H9 (cell line): ENCODE measurements around the gene FHOD3. TPM values are rescaled to one million over a fixed set of nuclear protein-coding genes. Genes with fewer than 3 reads are reported as not detected.

Experiments used
- DNase-seq: peaks from one replicate; pipeline ENCODE4 v3.0.0-alpha.2; 2017
- H2AFZ ChIP-seq: one replicate; pipeline ENCODE4 v1.6.1; 2013; ENCODE audit warnings: mild to moderate bottlenecking, low read length, control low read depth, moderate library complexity
- H2AK5ac ChIP-seq: 2 replicates; pipeline ENCODE4 v1.6.1; 2013; ENCODE audit warnings: low read length, control low read depth, mixed read lengths; ENCODE audit not compliant: insufficient read length
- H2BK120ac ChIP-seq: one replicate; pipeline ENCODE4 v1.6.1; 2013; ENCODE audit warnings: low read depth, mild to moderate bottlenecking, low read length, control low read depth, inconsistent platforms; ENCODE audit not compliant: poor library complexity, severe bottlenecking
- H2BK12ac ChIP-seq: 2 replicates; pipeline ENCODE4 v1.6.1; 2013; ENCODE audit warnings: low read length, control low read depth, mixed read lengths, low read depth; ENCODE audit not compliant: insufficient read length
- H2BK15ac ChIP-seq: 2 replicates; pipeline ENCODE4 v1.6.1; 2013; ENCODE audit warnings: low read depth, low read length, control low read depth
- H2BK20ac ChIP-seq: one replicate; pipeline ENCODE4 v1.6.1; 2013; ENCODE audit warnings: low read depth, mild to moderate bottlenecking, low read length, control low read depth, inconsistent platforms; ENCODE audit not compliant: poor library complexity, severe bottlenecking
- H2BK5ac ChIP-seq: 2 replicates; pipeline ENCODE4 v1.6.1; 2013; ENCODE audit warnings: low read length, control low read depth, mixed read lengths; ENCODE audit not compliant: insufficient read length
- H3K14ac ChIP-seq: 2 replicates; pipeline ENCODE4 v1.6.1; 2013; ENCODE audit warnings: low read length, control low read depth; ENCODE audit not compliant: insufficient read depth
- H3K18ac ChIP-seq: 2 replicates; pipeline ENCODE4 v1.6.1; 2013; ENCODE audit warnings: low read depth, mild to moderate bottlenecking, mixed read lengths, low read length, control low read depth; ENCODE audit not compliant: insufficient read length
- H3K23ac ChIP-seq: 2 replicates; pipeline ENCODE4 v1.6.1; 2013; ENCODE audit warnings: low read length, control low read depth, mixed read lengths, low read depth; ENCODE audit not compliant: insufficient read length
- H3K23me2 ChIP-seq: 2 replicates; pipeline ENCODE4 v1.6.1; 2013; ENCODE audit warnings: low read depth, mild to moderate bottlenecking, mixed read lengths, low read length, control low read depth; ENCODE audit not compliant: insufficient read length, poor library complexity, severe bottlenecking
- H3K27ac ChIP-seq: 2 replicates; pipeline ENCODE4 v1.5.1; 2013; ENCODE audit warnings: low read length, control low read depth, mixed read lengths, low read depth; ENCODE audit not compliant: insufficient read length
- H3K27me3 ChIP-seq: 2 replicates; pipeline ENCODE4 v1.6.1; 2013; ENCODE audit warnings: low read length, control low read depth, inconsistent platforms; ENCODE audit not compliant: insufficient read depth
- H3K4ac ChIP-seq: 2 replicates; pipeline ENCODE4 v1.6.1; 2013; ENCODE audit warnings: low read depth, mild to moderate bottlenecking, control low read depth, inconsistent platforms, low read length, moderate library complexity
- H3K4me1 ChIP-seq: 2 replicates; pipeline ENCODE4 v1.6.1; 2013; ENCODE audit warnings: low read length, control low read depth, inconsistent platforms; ENCODE audit not compliant: insufficient read depth
- H3K4me2 ChIP-seq: 2 replicates; pipeline ENCODE4 v1.6.1; 2013; ENCODE audit warnings: low read length, control low read depth, mixed read lengths; ENCODE audit not compliant: insufficient read length, insufficient read depth
- H3K56ac ChIP-seq: 2 replicates; pipeline ENCODE4 v1.6.1; 2013; ENCODE audit warnings: low read depth, mild to moderate bottlenecking, mixed read lengths, low read length, control low read depth; ENCODE audit not compliant: insufficient read length
- H3K79me1 ChIP-seq: 2 replicates; pipeline ENCODE4 v1.6.1; 2013; ENCODE audit warnings: low read depth, mild to moderate bottlenecking, moderate library complexity, low read length, control low read depth, inconsistent platforms; ENCODE audit not compliant: insufficient read depth, poor library complexity, severe bottlenecking
- H3K79me2 ChIP-seq: 2 replicates; pipeline ENCODE4 v1.6.1; 2013; ENCODE audit warnings: low read length, control low read depth, inconsistent platforms; ENCODE audit not compliant: insufficient read depth
- H3K9ac ChIP-seq: 2 replicates; pipeline ENCODE4 v1.6.1; 2013; ENCODE audit warnings: low read length, control low read depth, mixed read lengths; ENCODE audit not compliant: insufficient read length; ENCODE audit errors: extremely low read depth
- H3K9me3 ChIP-seq: one replicate; pipeline ENCODE4 v1.6.1; 2013; ENCODE audit warnings: low read depth, low read length, inconsistent platforms; ENCODE audit not compliant: control insufficient read depth
- H3T11ph ChIP-seq: one replicate; pipeline ENCODE4 v1.6.1; 2013; ENCODE audit warnings: mild to moderate bottlenecking, low read length, control low read depth, inconsistent platforms
- H4K20me1 ChIP-seq: one replicate; pipeline ENCODE4 v1.6.1; 2013; ENCODE audit not compliant: control insufficient read depth, insufficient read length, insufficient read depth
- H4K5ac ChIP-seq: 2 replicates; pipeline ENCODE4 v1.6.1; 2013; ENCODE audit warnings: low read depth, mild to moderate bottlenecking, mixed read lengths, low read length, control low read depth; ENCODE audit not compliant: insufficient read length
- H4K8ac ChIP-seq: replicated peaks from 2 replicates; pipeline ENCODE4 v1.6.1; 2013; ENCODE audit warnings: low read length, control low read depth, mixed read lengths, low read depth; ENCODE audit not compliant: insufficient read length
- H4K91ac ChIP-seq: 2 replicates; pipeline ENCODE4 v1.6.1; 2013; ENCODE audit warnings: low read depth, mild to moderate bottlenecking, moderate library complexity, mixed read lengths, low read length, control low read depth; ENCODE audit not compliant: insufficient read length
- H3K27ac Mint-ChIP-seq, 3 experiments: 2 replicates in 2 of 3; 3 replicates in 1 of 3; pipeline ENCODE4 v1.8.0; 2020 to 2021; ENCODE audit warnings: mixed read lengths in 3 of 3, mild to moderate bottlenecking in 1 of 3, moderate library complexity in 1 of 3
- H3K27me3 Mint-ChIP-seq: 2 replicates; pipeline ENCODE4 v1.8.0; 2021; ENCODE audit warnings: low read depth, mild to moderate bottlenecking, moderate library complexity, mixed read lengths
- H3K36me3 Mint-ChIP-seq, 3 experiments: 2 replicates in 2 of 3; 3 replicates in 1 of 3; pipeline ENCODE4 v1.8.0; 2020 to 2021; ENCODE audit warnings: low read depth in 3 of 3, mixed read lengths in 3 of 3; ENCODE audit not compliant: insufficient read depth in 1 of 3
- H3K4me1 Mint-ChIP-seq, 2 experiments: 2 replicates each; pipeline ENCODE4 v1.8.0; 2020; ENCODE audit warnings: mixed read lengths in 2 of 2
- H3K4me3 Mint-ChIP-seq, 2 experiments: 2 replicates in 1 of 2; 3 replicates in 1 of 2; pipeline ENCODE4 v1.8.0; 2020 to 2021; ENCODE audit warnings: mild to moderate bottlenecking in 2 of 2, mixed read lengths in 2 of 2, moderate library complexity in 1 of 2
- H3K9me3 Mint-ChIP-seq, 2 experiments: 2 replicates in 1 of 2; 3 replicates in 1 of 2; pipeline ENCODE4 v1.8.0; 2020; ENCODE audit warnings: mild to moderate bottlenecking in 2 of 2, mixed read lengths in 2 of 2, moderate library complexity in 1 of 2
- WGBS: extraction: QIAGEN DNeasy Blood & Tissue Kit; methylation state at CpG from one replicate; pipeline ENCODE4 v1.1.7; 2013; ENCODE audit warnings: missing lambda C conversion rate, low lambda C conversion rate, mixed read lengths; ENCODE audit not compliant: insufficient read length; ENCODE audit errors: extremely low coverage; 5-methylcytosine and 5-hydroxymethylcytosine counted together
- total RNA-seq: library from RNA; stranded (reverse); gene quantifications from 2 replicates; pipeline ENCODE4 v1.2.1, GENCODE V29; 2021
- TF ChIP-seq, protein P1 (sequence below): fragments of 200-600 bp; sonication (generic); conservative IDR thresholded peaks from 3 replicates; pipeline ENCODE4 v1.8.0; 2021; ENCODE audit warnings: antibody characterized with exemption, mild to moderate bottlenecking

Gene FHOD3
- total RNA-seq, 1 experiment from 2014 or later, result 8.0 TPM

DNA sequence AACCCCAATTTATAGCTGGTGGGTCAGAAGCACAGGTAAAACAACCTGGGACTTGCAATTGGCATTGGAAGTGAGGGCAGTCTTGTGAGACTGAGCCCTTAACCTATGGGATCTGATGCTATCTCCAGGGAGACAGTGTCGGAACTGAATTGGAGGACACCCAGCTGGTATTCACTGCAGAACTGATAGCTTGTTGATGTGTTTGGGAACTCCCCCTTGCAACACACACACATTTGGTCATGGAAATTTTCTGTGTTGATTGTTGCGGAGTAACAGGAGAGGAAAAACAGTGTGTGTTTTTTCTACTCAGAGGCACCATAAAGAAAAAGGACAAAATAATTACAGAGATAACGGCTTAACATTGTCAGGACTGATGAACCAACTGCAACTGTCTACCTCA lies 515.2 kb downstream of the FHOD3 start:
- Histone ChIP-seq H2AFZ (no peak overlapping the region), H3K27ac (no peak overlapping the region), H4K5ac (no peak overlapping the region), H3K23me2 (no peaks in the 10 kb centered on the region), H3K4me2 (no peak overlapping the region), H2AK5ac (no peak overlapping the region), H2BK120ac (no peak overlapping the region), H3K4me1 (no peaks in the 10 kb centered on the region), H2BK20ac (no peak overlapping the region), H3K27me3 (no peaks in the 10 kb centered on the region), H2BK15ac (no peak overlapping the region), H3K14ac (no peak overlapping the region), H3K9me3 (no peaks in the 10 kb centered on the region), H3K23ac (no peak overlapping the region), H3K4ac (no peak overlapping the region), H3K79me1 (no peaks in the 10 kb centered on the region), H3K9ac (no peak overlapping the region), H4K8ac (no peak overlapping the region), H3K18ac (no peak overlapping the region), H4K91ac (no peak overlapping the region), H2BK5ac (no peak overlapping the region), H2BK12ac (no peak overlapping the region), H3K56ac (no peak overlapping the region), H3K79me2 (no peaks in the 10 kb centered on the region), H3T11ph (no peak overlapping the region), H4K20me1 (no peaks in the 10 kb centered on the region)
- H3K4me3 Mint-ChIP-seq, result no peak overlapping the region
- no CpG with 5 or more reads among the region's 3 CpGs for WGBS
- no peak for DNase-seq
- H3K36me3 Mint-ChIP-seq, result peaks cover 12 to 57% (median 49%) of the 10 kb centered on the region in 3 experiments; a peak in 6 of 7 replicates
- peaks cover 0 to 10% of the 10 kb centered on the region in 2 experiments; a peak in 2 of 4 replicates for H3K4me1 Mint-ChIP-seq
- H3K27me3 Mint-ChIP-seq, result no peaks in the 10 kb centered on the region
- TF ChIP-seq, protein P1, sequence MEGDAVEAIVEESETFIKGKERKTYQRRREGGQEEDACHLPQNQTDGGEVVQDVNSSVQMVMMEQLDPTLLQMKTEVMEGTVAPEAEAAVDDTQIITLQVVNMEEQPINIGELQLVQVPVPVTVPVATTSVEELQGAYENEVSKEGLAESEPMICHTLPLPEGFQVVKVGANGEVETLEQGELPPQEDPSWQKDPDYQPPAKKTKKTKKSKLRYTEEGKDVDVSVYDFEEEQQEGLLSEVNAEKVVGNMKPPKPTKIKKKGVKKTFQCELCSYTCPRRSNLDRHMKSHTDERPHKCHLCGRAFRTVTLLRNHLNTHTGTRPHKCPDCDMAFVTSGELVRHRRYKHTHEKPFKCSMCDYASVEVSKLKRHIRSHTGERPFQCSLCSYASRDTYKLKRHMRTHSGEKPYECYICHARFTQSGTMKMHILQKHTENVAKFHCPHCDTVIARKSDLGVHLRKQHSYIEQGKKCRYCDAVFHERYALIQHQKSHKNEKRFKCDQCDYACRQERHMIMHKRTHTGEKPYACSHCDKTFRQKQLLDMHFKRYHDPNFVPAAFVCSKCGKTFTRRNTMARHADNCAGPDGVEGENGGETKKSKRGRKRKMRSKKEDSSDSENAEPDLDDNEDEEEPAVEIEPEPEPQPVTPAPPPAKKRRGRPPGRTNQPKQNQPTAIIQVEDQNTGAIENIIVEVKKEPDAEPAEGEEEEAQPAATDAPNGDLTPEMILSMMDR, result no peak
- H3K27ac Mint-ChIP-seq, result no peak overlapping the region
- no peaks in the 10 kb centered on the region for H3K9me3 Mint-ChIP-seq
